ENCODE data around the gene CDK14. TPM values are rescaled to one million over a fixed set of nuclear protein-coding genes. Genes with fewer than 3 reads are reported as not detected.

The CDK14 gene
- total and polyA plus RNA-seq, 2 donors (not counting 1 experiment from before 2014, with no cell fraction given), result 23.6 to 41.1 TPM

DNA sequence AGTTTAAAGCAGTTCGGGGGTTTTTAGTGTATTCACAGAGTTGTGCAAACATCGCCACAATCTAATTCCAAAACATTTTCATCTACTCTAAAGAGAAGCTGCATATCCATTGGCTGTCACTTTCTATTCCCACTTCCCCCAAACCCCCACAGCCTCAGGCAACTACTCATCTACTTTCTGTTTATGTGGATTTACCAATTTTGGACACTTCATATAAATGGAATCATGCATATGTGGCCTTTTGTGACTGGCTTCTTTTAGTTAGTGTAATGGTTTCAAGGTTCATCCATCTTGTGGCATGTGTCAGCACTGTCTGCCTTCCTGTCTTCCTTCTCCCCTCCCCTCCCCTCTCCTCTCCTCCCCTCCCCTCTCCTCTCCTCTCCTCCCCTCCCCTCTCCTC is 589.6 kb downstream of the CDK14 start:
- H4K20me1 ChIP-seq (ENCODE audit: control insufficient read depth, extremely low read depth, insufficient read depth, low read length), result no peaks in the 10 kb centered on the region
- H3K27me3 ChIP-seq (ENCODE audit: control insufficient read depth, insufficient read depth, low read length), result no peaks in the 10 kb centered on the region
- no peak overlapping the region for H3K9ac ChIP-seq (ENCODE audit: insufficient read depth, low read length)
- H3K9me3 ChIP-seq (ENCODE audit: control insufficient read depth, insufficient read depth, low read depth, low read length), result no peaks in the 10 kb centered on the region
- H3K79me2 ChIP-seq (ENCODE audit: control insufficient read depth, insufficient read depth, low read length), result no peaks in the 10 kb centered on the region
- peaks cover 9% of the 10 kb centered on the region for H3K4me1 ChIP-seq (ENCODE audit: control insufficient read depth, extremely low read depth, insufficient read depth, low read length)
- peak in 1 of 2 donors; percentile 36 for DNase-seq (ENCODE audit: low read depth in 2 of 2)
- H3K36me3 ChIP-seq (ENCODE audit: control insufficient read depth, insufficient read depth, low read length), result no peaks in the 10 kb centered on the region
- H3K27ac ChIP-seq (ENCODE audit: insufficient read depth, low read length), result no peak overlapping the region
- no peak for TF ChIP-seq CTCF (conservative IDR thresholded peaks at IDR 0.05 in 1 of 2, IDR thresholded peaks at IDR 0.05 in 1 of 2; ENCODE audit: low read depth in 1 of 2, low read length in 2 of 2)
- no peak for TF ChIP-seq EZH2 (IDR thresholded peaks at IDR 0.05; ENCODE audit: low read length, missing control alignments)
- no peak overlapping the region for H2AFZ ChIP-seq (ENCODE audit: low read length)
- H3K4me3 ChIP-seq (replicated peaks in 1 of 4; ENCODE audit: control extremely low read depth in 1 of 4, insufficient read depth in 1 of 4, low read depth in 3 of 4, low read length in 4 of 4), result no peak overlapping the region
- H3K4me2 ChIP-seq (ENCODE audit: extremely low read depth, insufficient read depth, low read length), result no peak overlapping the region

GRCh38 chr7:91187061-91187460 is 590.9 kb downstream of the CDK14 start:
- Histone ChIP-seq H3K36me3 (ENCODE audit: control insufficient read depth, insufficient read depth, low read length) (no peaks in the 10 kb centered on the region), H2AFZ (ENCODE audit: low read length) (no peak overlapping the region), H3K27me3 (ENCODE audit: control insufficient read depth, insufficient read depth, low read length) (no peaks in the 10 kb centered on the region), H3K27ac (ENCODE audit: insufficient read depth, low read length) (no peak overlapping the region), H3K4me1 (ENCODE audit: control insufficient read depth, extremely low read depth, insufficient read depth, low read length) (peaks cover 9% of the 10 kb centered on the region), H3K79me2 (ENCODE audit: control insufficient read depth, insufficient read depth, low read length) (no peaks in the 10 kb centered on the region), H4K20me1 (ENCODE audit: control insufficient read depth, extremely low read depth, insufficient read depth, low read length) (no peaks in the 10 kb centered on the region), H3K4me2 (ENCODE audit: extremely low read depth, insufficient read depth, low read length) (no peak overlapping the region), H3K4me3 (replicated peaks in 1 of 4; ENCODE audit: control extremely low read depth in 1 of 4, insufficient read depth in 1 of 4, low read depth in 3 of 4, low read length in 4 of 4) (no peak overlapping the region), H3K9me3 (ENCODE audit: control insufficient read depth, insufficient read depth, low read depth, low read length) (no peaks in the 10 kb centered on the region), H3K9ac (ENCODE audit: insufficient read depth, low read length) (no peak overlapping the region)
- TF ChIP-seq EZH2 (IDR thresholded peaks at IDR 0.05; ENCODE audit: low read length, missing control alignments) (no peak), CTCF (conservative IDR thresholded peaks at IDR 0.05 in 1 of 2, IDR thresholded peaks at IDR 0.05 in 1 of 2; ENCODE audit: low read depth in 1 of 2, low read length in 2 of 2) (no peak)
- DNase-seq (ENCODE audit: low read depth in 2 of 2), result no peak

GRCh38 chr7:91191771-91192170 is 595.6 kb downstream of the CDK14 start:
- no peaks in the 10 kb centered on the region for H3K36me3 ChIP-seq (ENCODE audit: control insufficient read depth, insufficient read depth, low read length)
- no peaks in the 10 kb centered on the region for H3K79me2 ChIP-seq (ENCODE audit: control insufficient read depth, insufficient read depth, low read length)

More at GRCh38 chr7:91191771-91192170, 595.6 kb downstream of the CDK14 start:
- H3K27ac ChIP-seq (ENCODE audit: insufficient read depth, low read length), result no peak overlapping the region
- TF ChIP-seq EZH2 (IDR thresholded peaks at IDR 0.05; ENCODE audit: low read length, missing control alignments), result no peak
- no peak for TF ChIP-seq CTCF (conservative IDR thresholded peaks at IDR 0.05 in 1 of 2, IDR thresholded peaks at IDR 0.05 in 1 of 2; ENCODE audit: low read depth in 1 of 2, low read length in 2 of 2)
- H4K20me1 ChIP-seq (ENCODE audit: control insufficient read depth, extremely low read depth, insufficient read depth, low read length), result no peaks in the 10 kb centered on the region
- DNase-seq (ENCODE audit: low read depth in 2 of 2), result peak in 1 of 2 donors; percentile 45
- no peak overlapping the region for H3K9ac ChIP-seq (ENCODE audit: insufficient read depth, low read length)
- no peaks in the 10 kb centered on the region for H3K9me3 ChIP-seq (ENCODE audit: control insufficient read depth, insufficient read depth, low read depth, low read length)
- H3K4me3 ChIP-seq (replicated peaks in 1 of 4; ENCODE audit: control extremely low read depth in 1 of 4, insufficient read depth in 1 of 4, low read depth in 3 of 4, low read length in 4 of 4), result no peak overlapping the region
- H2AFZ ChIP-seq (ENCODE audit: low read length), result no peak overlapping the region
- peaks cover 3% of the 10 kb centered on the region for H3K4me1 ChIP-seq (ENCODE audit: control insufficient read depth, extremely low read depth, insufficient read depth, low read length)
- no peak overlapping the region for H3K4me2 ChIP-seq (ENCODE audit: extremely low read depth, insufficient read depth, low read length)
- H3K27me3 ChIP-seq (ENCODE audit: control insufficient read depth, insufficient read depth, low read length), result no peaks in the 10 kb centered on the region

All from fibroblast of lung (primary cell).